ENCODE measurements around the gene JCAD. TPM values are rescaled to one million over a fixed set of nuclear protein-coding genes. Genes with fewer than 3 reads are reported as not detected.

Gene JCAD
- total RNA-seq, 1 experiment from 2014 or later, result 0.77 TPM

DNA sequence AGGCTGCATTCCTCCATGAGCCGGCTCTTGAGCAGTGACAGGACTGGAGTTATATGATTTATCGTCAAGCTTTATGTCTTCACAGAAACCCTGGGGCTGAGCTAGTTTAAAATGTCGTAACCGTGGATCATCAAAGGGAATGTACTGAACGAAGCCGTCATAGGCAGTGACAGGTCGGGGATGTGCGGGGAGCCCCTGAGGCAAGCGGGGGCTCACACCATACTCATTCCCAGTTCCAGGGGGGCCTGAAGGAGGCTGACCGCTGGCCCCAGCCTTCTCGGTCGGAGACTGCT, 30.7 kb downstream of the JCAD start:
- Histone ChIP-seq H2BK15ac (ENCODE audit: low read depth, low read length) (no peak overlapping the region), H3K27me3 (ENCODE audit: insufficient read depth, low read length) (no peaks in the 10 kb centered on the region), H2AFZ (ENCODE audit: low read length) (no peak overlapping the region), H3K56ac (ENCODE audit: insufficient read length, low read depth, low read length) (no peak overlapping the region), H3K18ac (ENCODE audit: insufficient read length, low read depth, low read length) (no peak overlapping the region), H3K9ac (ENCODE audit: extremely low read depth, insufficient read length, low read length) (no peak overlapping the region), H3K4ac (ENCODE audit: low read depth, low read length) (no peak overlapping the region), H3K4me1 (ENCODE audit: insufficient read depth, low read length) (no peaks in the 10 kb centered on the region), H3K4me2 (ENCODE audit: insufficient read depth, insufficient read length, low read length) (no peak overlapping the region), H3K9me3 (ENCODE audit: control insufficient read depth, low read depth, low read length) (no peaks in the 10 kb centered on the region), H4K20me1 (ENCODE audit: control insufficient read depth, insufficient read depth, insufficient read length) (no peaks in the 10 kb centered on the region), H2BK20ac (ENCODE audit: low read depth, low read length, poor library complexity, severe bottlenecking) (no peak overlapping the region), H2BK120ac (ENCODE audit: low read depth, low read length, poor library complexity, severe bottlenecking) (no peak overlapping the region), H4K5ac (ENCODE audit: insufficient read length, low read depth, low read length) (no peak overlapping the region), H4K91ac (ENCODE audit: insufficient read length, low read depth, low read length) (no peak overlapping the region), H3T11ph (ENCODE audit: low read length) (no peak overlapping the region), H3K27ac (ENCODE audit: insufficient read length, low read depth, low read length) (no peak overlapping the region), H3K79me1 (ENCODE audit: insufficient read depth, low read depth, low read length, poor library complexity, severe bottlenecking) (no peaks in the 10 kb centered on the region), H3K14ac (ENCODE audit: insufficient read depth, low read length) (no peak overlapping the region), H3K79me2 (ENCODE audit: insufficient read depth, low read length) (no peaks in the 10 kb centered on the region), H2AK5ac (ENCODE audit: insufficient read length, low read length) (no peak overlapping the region), H2BK5ac (ENCODE audit: insufficient read length, low read length) (no peak overlapping the region), H4K8ac (replicated peaks; ENCODE audit: insufficient read length, low read depth, low read length) (no peak overlapping the region), H2BK12ac (ENCODE audit: insufficient read length, low read depth, low read length) (no peak overlapping the region), H3K23me2 (ENCODE audit: insufficient read length, low read depth, low read length, poor library complexity, severe bottlenecking) (no peaks in the 10 kb centered on the region), H3K23ac (ENCODE audit: insufficient read length, low read depth, low read length) (no peak overlapping the region)
- Mint-ChIP-seq H3K27ac (no peak overlapping the region), H3K4me1 (peaks cover 12 to 13% of the 10 kb centered on the region in 2 experiments), H3K4me3 (no peak overlapping the region), H3K36me3 (ENCODE audit: insufficient read depth in 1 of 3, low read depth in 3 of 3) (no peaks in the 10 kb centered on the region; a peak in 1 of 7 replicates), H3K27me3 (ENCODE audit: low read depth) (peaks cover 10% of the 10 kb centered on the region), H3K9me3 (no peaks in the 10 kb centered on the region)
- TF ChIP-seq, protein P1, sequence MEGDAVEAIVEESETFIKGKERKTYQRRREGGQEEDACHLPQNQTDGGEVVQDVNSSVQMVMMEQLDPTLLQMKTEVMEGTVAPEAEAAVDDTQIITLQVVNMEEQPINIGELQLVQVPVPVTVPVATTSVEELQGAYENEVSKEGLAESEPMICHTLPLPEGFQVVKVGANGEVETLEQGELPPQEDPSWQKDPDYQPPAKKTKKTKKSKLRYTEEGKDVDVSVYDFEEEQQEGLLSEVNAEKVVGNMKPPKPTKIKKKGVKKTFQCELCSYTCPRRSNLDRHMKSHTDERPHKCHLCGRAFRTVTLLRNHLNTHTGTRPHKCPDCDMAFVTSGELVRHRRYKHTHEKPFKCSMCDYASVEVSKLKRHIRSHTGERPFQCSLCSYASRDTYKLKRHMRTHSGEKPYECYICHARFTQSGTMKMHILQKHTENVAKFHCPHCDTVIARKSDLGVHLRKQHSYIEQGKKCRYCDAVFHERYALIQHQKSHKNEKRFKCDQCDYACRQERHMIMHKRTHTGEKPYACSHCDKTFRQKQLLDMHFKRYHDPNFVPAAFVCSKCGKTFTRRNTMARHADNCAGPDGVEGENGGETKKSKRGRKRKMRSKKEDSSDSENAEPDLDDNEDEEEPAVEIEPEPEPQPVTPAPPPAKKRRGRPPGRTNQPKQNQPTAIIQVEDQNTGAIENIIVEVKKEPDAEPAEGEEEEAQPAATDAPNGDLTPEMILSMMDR (conservative IDR thresholded peaks at IDR 0.05), result no peak
- no peak for DNase-seq
- WGBS (ENCODE audit: extremely low coverage, insufficient read length, low lambda C conversion rate), result no CpG with 5 or more reads among the region's 12 CpGs
